Stimulated activated CD4-positive, alpha-beta T cell treated with anti-CD3 and anti-CD28 coated beads, Interleukin-1b, Interleukin-23, amount 100 ng/mL, for 4 hours (primary cell): ENCODE data around the gene RSBN1L.
"Not testable (repeated sequence)": the region's sequence is repeated elsewhere in the genome, so short reads cannot be mapped to it uniquely, and the experiment has no call there.

ENCODE experiments used
- DNase-seq, 2 donors: peaks; one replicate each; pipeline ENCODE4 v3.0.0-alpha.2; 2020; ENCODE audit warnings: low read depth in 2 of 2

Gene RSBN1L

DNA sequence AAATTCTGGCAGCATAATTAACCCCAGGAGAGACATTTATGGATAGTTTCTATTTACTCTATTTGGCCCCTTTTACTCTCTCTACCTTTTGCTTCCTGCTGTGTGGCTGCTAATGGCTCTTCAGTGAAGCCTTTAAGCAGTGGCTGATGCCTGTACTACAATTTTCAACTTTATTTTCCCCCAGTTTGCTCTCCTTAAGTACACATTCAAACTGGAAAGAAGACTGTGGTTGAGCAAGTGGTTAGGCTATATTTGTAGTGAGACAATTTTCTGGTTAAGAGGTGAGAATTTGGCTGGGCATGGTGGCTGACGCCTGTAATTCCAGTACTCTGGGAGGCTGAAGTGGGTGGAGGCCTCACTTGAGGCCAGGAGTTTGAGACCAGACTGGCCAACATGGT is 8.5 kb upstream of the RSBN1L start:
- DNase-seq, result no peak

DNA sequence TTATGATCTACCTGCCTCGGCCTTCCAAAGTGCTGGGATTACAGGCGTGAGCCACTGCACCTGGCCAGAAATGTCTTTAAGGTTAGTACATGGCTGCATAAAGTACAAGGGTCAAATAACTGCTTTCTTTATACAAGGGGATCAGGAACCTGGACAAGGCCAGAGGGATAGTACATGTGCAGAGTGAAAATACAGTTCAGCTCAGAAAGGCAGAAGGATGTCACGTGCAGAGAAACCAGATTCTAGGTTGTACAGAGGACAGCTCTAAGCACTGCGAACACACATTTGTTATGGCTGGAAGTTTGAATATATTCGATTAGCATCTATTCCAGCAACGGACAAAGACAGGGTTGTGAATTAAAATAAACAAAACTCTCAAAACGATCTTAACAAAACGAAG is 6.0 kb upstream of the RSBN1L start:
- DNase-seq, result no peak

DNA sequence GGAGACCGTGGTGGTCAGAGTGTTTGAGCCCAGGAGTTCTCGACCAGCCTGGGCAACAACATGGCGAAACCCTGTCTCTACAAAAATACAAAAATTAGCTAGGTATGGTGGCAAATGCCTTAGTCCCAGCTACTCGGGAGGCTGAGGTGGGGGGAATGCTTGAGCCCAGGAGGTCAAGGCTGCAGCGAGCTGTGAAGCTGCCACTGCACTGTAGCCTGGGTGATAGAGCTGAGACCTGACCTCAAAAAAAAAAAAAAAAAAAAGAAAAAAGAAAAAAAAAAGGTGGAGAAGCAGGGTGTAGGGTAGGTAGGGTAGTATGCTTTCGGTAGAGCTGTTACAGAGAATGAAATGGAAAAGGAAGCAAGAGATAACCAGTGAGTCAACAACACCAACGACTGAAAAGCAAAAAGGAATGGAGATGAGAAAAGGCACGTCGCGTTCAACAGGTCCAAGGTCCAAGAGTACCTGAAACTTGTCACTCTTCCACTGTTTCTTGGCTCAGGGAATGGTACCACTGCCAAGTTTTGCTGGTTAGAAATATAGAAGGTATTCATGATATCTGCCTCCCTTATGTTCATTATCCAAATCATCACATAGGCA is 4.3 kb upstream of the RSBN1L start:
- DNase-seq, result no peak

DNA sequence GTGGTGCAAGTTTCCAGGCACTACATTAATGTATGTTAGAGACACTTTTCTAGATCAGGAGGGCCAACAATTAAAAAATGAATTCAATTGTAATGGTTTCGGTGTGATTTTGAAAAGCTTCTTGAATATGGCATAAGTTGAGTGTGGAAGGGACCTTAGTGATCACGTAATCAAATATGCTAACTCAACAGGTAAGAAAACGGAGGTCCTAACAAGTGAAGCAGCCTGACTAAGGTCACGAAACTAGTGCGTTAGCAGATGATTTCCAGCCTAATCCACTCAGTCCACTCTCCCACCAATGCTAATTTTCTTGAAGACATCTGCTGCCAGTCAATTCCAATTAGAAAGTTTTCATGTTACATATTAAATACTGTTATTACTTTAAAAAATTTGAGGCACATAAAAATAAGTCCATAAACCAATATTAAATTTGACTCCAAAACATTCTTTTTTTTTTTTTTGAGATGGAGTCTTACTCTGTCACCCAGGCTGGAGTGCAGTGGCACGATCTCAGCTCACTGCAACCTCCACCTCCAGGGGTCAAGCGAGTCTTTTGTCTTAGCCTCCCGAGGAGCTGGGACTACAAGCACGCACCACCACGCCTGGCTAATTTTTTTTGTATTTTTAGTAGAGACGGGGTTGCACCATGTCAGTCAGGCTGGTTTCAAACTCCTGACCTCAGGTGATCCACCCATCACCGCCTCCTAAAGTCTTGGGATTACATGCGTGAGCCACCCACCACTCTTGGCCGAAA is 2.3 kb upstream of the RSBN1L start:
- DNase-seq, result no peak

DNA sequence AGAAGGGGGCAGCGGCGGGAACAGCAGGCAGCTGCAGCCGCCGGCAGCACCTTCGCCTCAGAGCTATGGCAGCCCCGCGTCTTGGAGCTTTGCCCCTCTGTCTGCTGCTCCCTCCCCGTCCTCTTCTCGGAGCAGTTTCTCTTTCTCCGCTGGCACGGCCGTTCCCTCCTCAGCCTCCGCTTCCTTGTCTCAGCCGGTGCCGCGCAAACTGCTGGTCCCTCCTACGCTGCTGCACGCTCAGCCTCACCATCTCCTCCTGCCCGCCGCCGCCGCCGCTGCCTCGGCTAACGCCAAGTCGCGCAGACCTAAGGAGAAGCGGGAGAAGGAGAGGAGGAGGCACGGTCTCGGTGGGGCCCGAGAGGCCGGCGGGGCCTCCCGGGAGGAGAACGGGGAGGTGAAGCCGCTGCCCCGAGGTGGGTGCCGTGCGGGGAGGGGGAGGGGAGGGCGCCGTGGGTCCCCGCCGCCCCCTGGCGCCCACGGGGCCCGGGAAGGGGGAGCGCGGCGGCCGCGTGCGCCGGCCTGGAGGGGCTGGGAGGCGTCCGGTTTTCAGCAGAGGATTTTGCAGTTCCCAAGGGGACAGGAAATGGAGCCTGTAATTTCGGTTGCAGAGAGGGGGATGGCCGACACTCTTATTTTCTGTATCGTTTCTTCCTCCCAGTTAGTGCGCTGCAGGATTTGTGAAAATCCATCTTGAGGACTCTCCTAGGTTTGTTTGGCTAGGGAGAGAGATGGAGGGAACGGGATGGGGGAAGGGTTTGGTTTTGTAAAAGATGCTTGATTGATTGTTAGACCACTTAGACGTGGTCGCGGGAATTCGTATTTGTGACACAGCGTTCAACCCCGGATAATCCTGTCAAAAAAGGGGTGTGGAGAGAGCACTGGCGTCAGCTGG is 630 bp downstream of the RSBN1L start:
- DNase-seq, result peak; percentile 54 to 58

DNA sequence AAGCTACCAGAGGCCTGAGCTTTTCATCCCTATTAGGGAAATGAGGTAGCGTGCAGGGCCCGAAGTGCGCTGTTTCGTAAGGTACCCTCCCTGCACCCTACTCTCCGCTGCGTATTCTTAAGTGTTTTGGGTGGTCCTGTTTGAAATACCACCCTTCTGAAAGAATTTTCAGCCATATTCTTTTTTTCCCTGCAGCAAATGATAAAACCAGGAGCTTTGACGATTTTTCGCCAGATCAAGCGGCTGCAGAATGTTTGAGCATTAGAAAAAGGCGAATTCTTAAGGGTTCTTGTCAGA is 1.2 kb downstream of the RSBN1L start:
- DNase-seq, result peak in 1 of 2 donors; percentile 6

DNA sequence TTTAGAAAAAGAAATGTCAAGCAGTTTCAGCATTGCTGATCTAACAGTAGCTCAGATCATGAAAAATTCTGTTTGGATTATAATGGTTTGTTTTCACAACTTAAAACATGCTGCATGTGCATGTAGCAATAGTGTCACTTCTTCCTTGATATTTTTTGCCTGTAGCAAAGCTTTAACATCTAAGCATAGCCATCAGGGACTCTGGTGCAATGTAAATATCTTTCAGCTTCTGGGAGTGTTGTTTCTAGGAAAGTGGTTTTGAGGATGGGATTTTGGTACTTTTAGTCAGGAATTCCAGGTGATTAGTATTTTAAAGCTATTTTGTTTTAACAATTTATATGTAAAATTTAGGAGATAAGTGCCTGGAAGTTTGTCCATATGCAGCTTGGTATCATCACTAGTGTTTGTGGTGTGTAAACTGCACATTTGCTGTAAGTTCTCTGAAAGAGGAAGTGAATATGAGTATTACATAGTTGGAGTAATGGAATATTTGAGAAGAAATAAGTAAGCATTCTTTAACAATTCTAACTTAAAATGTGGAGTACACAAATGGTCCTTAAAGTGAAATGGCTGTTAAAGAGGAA is 1.9 kb downstream of the RSBN1L start:
- no peak for DNase-seq

DNA sequence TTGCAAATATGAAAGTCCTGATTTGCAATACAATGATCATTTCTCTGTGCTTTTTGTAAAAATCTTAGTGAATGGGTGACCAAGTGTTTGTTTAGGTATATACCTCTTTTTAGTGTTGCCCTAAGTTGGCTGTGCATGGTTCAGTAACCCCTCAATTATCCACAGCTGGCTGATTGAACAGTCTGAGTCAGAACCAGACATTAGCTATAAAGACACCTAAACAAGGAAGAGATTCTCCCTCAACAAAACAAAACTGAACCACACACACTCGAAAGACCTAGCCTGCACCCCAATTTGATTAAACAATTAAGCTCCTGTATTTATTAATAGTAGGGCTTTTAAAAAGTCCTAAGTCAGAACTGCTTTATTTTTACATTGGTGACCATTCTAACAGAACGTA is 2.8 kb downstream of the RSBN1L start:
- no peak for DNase-seq

DNA sequence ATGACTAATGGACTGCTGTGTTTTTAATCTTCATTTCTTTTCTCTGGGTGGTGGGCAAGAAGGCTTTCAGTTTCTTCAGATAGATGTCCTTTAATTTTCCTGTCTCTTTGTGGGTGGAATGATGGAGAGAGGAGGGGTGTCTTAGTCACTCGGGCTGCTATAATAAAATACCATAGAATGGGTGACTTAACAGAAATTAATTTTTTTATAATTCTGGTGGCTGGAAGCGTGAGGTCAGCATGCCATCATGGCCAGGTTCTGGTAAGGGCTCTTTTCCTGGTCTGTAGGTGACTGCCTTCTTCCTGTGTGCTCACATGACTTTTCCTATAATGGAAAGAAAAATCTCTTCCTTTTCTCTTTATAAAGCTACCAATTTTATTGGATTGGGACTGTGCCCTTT is 6.3 kb downstream of the RSBN1L start:
- no peak for DNase-seq

DNA sequence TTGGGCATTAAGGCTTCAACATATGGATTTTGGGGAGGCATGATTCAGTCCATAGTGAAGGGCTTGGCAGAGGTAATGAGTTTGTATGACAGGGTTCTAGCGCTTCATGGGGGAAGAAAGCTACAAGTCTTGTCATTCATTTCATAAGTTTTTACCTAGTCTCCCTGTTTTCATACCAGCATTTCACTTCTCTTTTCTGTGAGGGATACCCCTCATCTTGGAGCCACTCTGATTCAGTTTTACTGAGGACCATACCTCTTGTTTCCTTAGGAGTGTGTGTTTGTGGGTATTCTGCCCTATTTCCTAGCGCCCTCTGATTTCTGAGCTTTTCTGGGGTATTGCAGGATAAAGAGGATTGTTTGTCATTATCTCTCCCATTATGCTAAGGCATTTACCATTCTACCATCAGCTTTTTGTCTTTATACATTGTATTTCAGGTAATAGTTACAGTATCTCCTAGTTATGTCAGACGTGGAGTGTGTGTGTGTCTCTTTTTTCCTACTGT is 6.8 kb downstream of the RSBN1L start:
- no peak for DNase-seq

DNA sequence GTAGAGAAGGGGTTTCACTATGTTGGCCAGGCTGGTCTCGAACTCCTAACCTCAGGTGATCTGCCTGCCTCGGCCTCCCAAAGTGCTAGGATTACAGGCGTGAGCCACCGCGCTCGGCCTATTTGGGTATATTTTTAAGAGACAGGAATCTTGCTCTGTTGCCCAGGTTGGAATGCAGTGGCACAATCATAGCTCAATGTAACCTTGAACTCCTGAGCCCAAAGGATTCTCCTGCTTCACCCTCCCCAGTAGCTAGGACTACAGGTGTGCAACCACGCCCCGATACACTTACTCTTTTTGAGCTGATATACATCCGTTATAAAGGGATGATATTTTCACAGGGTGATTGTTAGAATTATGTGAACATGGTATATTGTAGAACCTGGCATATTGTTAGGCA is 7.4 kb downstream of the RSBN1L start:
- DNase-seq, result not testable (repeated sequence)

DNA sequence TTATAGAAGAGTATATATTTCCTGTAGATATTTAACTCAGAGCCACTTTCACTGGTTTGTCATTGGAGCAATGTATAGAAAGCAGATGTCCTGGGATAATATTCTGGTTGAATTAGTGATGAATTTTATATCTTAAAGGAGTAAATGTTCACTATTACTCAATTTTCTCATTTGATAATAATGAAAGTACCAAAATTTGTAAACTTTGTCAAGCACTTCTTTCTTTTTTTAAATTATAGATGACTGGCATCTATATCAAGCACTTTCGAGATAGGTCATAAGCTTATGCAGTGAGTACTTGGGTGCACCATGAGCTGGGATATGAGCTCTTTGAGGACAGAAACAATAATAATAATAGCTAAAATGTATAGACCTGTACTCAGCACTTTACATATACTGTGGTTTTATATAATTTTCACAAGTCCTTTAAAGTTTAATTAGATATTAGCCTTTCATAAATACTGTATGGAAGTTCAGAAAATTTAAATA is 11.3 kb downstream of the RSBN1L start:
- DNase-seq, result no peak

DNA sequence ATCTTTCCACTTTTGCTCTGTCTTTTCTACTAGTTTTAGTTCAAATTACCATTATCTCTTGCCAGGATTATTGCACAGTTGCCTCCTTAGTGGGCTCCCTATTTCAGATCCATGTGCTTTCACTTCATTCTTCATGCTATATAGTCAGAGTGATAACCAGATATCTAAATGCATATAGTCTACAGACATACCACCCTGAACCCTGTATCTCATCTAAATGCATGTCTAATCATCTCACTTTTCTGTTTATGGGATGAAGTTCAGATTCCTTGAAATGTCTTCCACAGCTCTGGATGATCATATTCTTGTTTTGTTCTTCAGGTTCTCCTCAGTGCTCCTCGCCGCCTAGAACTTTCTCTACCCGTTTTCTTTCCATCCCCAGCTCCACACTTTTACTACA is 13.8 kb downstream of the RSBN1L start:
- no peak for DNase-seq

DNA sequence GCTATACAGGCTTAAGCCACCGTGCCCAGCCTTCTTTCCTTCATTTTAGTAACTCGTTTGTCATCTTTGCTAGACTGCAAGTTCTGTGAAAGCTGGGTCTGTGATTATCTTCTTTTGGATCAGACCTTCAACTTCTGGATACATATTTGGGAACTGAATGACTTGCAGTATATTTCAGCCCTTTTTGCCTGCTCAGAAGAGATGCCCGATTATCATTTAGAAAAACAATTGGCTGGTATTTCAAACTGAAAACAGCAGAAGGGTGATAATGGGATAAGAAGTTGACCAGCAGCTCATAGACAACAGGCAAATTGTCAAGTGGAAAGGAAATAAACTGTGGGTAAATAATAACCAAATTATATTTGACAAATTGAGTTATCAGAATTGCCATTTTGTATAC is 14.6 kb downstream of the RSBN1L start:
- DNase-seq, result no peak

DNA sequence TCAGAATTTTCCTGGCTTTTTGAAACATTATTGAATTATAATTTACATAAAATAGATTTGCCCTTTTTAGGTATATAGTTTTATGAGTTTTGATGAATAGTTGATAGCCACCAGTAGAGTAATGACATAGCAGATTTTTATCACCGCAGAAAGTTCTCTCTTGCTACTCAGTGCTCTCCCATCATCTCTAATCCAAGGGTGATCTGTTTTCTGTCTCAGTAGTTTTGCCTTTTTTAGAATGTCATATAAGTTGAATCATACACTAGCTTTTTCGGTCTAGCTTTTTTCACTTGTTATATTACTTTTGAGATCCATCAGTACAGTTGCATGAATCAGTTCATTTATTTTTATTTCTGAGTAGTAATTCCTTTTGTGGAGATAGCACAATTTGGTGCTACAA is 17.9 kb downstream of the RSBN1L start:
- no peak for DNase-seq

DNA sequence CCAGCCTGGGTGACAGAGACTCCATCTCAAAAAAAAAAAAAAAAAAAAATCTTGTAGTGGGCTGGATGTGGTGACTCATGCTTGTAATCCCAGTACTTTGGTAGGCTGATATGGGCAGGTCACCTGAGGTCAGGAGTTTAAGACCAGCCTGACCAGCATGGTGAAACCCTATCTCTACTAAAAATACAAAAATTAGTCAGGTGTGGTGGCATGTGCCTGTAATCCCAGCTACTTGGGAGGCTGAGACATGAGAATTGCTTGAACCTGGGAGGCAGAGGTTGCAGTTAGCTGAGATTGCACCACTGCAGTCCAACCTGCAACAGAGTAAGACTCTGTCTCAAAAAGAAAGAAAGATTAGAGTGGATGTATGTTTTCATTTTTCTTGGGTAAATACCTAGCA is 18.7 kb downstream of the RSBN1L start:
- DNase-seq, result not testable (repeated sequence)

DNA sequence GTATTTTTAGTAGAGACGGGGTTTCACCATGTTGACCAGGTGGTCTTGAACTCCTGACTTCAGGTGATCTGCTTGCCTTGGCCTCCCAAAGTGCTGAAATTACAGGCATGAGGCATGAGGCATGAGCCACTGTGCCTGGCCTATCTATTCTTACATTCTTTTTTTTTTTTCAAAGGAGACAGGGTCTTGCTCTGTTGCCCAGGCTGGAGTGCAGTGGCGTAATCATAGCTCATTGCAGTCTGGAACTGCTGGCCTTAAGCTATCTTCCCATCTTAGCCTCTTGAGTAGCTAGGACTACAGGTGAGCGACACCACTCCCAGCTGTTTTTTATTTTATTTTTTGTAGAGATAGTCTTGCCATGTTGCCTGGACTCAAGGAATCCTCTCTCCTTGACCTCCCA is 20.5 kb downstream of the RSBN1L start:
- DNase-seq, result no peak

DNA sequence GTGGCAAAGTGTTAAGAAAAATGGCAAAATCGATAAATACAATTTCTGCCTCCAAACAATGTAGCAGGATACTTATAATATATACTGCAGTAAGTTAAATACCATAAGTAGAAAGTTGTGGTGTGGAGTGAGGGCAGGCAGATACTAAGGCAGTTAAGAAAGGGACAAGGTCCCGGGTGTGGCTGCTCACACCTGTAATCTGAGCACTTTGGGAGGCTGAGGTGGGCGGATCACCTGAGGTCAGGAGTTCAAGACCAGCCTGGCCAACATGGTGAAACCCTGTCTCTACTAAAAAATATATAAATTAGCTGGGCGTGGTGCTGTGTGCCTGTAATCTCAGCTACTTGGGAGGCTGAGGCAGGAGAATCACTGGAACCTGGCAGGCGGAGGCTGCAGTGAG is 21.3 kb downstream of the RSBN1L start:
- DNase-seq, result not testable (repeated sequence)

DNA sequence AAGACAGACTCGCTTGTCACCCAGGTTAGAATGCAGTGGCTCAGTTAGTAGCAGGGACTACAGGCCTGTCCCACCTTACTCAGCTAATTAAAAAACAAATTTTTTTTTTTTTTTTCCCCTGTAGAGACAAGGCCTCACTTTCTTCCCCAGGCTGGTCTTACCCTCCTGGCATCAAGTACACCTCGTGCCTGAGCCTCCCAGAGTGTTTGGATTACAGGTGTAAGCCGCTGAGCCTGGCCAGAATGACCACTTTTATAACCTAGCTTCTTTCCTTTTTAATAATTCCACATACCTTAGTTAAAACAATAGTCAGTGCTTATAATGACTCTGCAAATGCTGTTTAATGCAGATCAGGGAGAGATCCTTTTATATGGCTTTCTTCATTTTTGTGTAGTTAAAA is 31.3 kb downstream of the RSBN1L start:
- DNase-seq, result no peak

DNA sequence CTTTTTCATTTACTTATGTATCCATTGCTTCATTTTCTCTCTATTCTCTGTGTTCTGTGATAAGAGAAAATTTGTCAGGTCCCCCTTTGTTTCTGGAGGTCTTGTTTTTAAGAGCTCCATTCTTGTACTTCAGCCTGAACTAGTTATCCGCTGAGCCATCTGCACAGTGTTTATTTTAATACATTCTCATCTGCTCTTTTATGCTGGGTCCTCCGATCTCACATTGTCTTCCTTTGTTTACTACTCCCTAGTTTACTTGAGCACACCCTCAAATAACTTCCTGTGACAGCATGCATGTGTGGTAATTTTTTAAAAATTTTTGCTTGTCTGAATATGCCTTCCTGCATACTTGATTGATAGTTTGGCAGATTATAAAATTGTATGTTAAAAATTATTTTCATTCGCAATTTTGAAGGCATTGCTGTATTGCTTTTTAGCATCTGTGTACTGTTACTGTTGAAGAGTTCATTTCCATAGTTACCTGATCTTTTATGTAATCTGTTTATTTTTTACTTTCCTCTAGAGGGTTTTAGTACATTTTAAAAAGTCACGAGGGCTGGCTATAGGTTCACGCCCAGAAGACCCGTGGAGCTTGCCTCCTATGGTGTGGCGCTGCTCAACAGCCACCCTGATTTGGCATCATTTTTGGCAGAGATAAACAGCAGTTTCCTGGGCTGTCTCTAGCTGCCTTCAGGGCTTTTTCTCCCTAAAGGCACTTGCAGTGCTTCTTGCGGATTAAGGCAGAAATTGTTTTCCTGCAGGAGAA is 31.9 kb downstream of the RSBN1L start:
- DNase-seq, result no peak

DNA sequence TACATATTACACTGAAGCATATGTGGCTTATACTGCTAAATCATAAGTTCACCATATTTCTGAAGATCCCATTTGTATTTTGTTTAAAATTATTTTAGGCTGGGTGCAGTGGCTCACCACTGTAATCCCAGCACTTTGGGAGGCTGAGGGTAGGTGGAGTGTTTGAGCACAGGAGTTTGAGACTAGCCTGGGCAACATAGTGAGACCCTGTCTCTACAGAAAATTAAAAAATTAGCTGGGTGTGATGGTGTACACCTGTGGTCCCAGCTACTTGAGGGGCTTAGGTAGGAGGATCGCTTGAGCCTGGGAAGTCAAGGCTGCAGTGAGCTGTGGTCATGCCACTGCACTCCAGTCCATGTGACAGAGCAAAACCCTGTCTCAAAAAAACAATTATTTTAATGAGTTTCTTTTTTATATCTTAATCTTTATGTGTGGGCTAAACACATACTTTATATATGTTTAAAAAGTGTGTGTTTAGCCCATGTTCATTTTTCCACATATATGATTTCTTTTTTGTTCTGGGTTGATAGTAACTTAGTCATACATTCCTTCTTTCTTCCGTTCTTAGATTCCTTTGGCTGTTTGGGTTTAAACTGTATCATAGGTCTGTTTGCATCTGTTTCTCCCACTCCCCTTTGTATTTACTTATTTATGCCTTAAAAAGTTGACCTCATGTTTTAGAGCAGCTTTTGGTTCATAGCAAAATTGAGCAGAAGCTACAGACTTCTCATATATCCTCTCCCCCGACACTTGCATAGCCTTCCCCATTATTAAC is 33.5 kb downstream of the RSBN1L start:
- DNase-seq, result no peak
